HG03280 (cell line): Measurements from ENCODE around the gene PRKCD.

Source experiments
- ATAC-seq: cut with Tn5 transposase; IDR thresholded peaks from one replicate; pipeline ENCODE4 v1.9.1; 2021; ENCODE audit warnings: mild to moderate bottlenecking, moderate library complexity; ENCODE audit not compliant: unreplicated experiment

Gene PRKCD

DNA sequence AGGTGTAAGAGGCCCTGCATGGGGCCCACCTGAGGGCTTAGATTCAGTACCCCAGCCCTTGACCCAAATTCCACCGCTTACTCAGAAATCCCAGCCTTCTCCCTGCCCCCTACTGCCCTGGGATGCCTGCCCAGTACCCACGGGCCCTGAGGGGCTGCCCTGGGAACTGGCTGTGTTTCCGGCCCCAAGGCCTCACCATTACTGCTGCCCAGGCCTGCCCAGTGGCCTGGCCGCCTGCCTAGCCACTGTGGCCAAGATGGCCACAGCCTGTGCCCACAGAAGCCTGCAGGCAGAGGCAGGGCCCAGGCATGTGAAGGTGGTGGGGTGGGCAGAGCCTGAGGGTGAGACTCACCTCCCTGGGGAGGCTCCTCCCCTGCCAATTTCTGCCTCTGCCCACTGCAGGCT lies 6.1 kb upstream of the PRKCD start:
- ATAC-seq, result no peak

DNA sequence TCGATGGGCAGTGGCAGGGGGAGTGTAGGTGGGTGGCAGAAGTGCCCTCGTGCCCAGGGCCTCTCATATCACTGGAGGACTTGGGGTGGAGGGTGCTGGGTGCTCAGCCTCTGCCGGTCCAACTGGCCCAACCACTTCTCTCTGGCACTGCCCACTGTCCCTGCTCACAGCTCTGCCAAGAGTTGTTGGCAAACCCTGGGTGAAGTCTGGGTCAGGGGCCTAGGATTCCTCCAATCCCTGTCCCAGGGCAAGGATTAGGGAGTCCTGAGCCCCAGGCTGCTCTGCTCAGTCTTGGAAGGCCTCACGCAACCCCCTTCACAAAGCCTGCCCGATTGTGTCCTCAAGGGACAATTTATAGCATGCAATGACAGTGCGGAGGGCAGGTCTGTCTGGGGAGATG lies 5.2 kb upstream of the PRKCD start:
- ATAC-seq, result no peak

DNA sequence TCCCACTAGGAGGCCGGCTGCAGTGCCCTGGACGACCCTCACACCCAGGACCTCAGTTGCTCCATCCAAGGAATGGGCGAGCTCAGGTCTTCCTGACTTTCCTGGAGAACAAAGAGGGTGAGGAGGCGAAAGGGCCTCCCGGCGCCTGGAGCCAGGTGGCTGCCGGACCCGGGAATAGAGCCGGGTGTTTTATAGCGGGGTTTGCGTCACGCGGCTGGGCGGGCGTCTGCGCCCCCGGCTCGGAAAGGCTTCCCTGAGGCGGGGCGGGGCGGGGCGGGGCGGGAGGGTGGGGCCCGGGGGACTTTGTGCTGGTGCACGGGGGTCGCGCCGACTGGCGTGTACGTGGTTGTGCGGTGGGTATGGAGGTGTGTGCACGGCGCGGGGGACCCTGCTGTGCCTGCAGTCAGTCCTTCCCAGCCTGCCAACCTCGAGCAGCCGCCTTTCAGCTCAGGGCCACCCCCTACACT lies 4.6 kb upstream of the PRKCD start:
- ATAC-seq, result no peak

DNA sequence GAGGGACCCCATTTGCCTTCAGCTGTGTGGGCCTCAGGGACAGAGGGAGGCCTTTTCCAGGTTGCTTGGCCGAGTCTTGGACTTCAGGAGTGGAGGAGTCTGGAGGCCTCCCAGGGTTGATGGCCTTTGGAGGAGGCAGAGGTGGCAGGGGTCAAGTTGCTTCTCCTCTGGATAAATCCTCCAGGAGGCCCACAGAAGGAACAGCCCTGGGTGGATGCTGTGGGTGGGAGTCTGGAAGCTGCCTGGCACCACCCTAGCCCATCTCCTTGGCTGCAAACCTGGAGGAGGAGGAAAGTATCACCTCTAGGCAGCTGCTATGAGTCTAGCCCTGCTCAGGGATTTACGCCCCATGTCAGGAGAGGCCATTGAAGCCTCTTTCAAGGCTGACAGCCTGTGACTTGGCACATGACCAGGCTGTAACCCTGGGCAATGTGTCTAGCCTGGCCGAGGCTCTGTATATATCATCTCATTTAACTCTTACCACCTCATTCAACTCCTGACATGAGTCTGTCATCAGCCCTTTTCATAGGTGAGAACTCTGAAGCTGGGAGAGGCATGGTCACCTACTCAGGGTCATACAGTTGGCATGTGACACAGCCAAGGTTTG lies 2.9 kb upstream of the PRKCD start:
- ATAC-seq, result no peak

- ATAC-seq, result no peak
Measured at GRCh38 chr3:53158765-53159155, 2.2 kb upstream of the PRKCD start.

- no peak for ATAC-seq
Measured at GRCh38 chr3:53159156-53160060, 1.6 kb upstream of the PRKCD start.

DNA sequence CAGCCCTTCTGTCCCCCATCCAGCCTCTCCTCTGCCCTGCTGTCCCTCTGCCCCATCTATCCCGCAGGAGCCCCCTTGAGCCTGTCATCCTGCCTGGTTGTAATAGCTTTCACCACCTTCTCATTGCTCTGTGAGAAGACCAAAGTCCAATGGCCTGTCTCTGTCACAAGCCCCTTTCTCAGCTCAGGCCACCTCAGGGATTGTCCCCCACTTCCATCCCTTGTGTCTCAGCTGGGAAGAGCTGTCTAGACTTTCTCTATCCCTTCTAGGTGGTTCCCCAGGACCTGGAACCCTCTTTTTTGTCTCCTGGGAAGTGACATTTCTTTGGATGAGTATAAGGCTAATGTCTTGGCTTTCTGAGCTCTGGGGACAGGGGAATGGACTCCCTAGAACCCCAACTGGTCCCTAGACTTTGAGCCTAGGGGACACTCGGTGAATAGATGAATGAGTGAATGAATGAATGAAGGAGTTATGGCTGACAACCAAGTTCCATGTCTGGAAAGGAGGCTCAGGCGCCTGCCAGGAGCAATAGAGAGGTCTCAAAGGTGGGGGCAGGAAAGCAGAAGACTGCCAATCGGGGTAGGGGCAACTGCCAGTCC lies 849 bp upstream of the PRKCD start:
- ATAC-seq, result no peak

DNA sequence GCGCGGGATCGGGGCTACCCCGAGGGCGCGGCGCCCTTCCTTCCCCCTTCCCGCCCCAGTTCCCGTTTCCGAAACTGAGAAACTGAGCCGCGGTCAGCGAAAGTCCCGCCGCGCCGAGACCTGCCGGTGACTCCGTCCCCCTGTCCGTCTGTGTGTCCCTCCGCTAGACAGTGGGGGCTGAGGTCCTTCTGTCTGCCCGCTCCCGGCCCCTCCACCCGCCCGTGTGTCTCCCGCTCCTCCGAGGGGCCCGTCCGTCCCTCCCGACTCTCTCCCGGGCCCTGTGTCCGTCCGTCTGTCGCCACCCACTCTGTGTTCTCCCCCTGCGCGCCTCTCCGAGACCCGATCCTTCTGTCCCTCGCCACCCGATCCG lies 426 bp downstream of the PRKCD start:
- peak; percentile 16 for ATAC-seq

- ATAC-seq, result peak; percentile 31
Measured at GRCh38 chr3:53161820-53162671, 1.0 kb downstream of the PRKCD start.

- no peak for ATAC-seq
Measured at GRCh38 chr3:53162672-53163443, 1.8 kb downstream of the PRKCD start.

DNA sequence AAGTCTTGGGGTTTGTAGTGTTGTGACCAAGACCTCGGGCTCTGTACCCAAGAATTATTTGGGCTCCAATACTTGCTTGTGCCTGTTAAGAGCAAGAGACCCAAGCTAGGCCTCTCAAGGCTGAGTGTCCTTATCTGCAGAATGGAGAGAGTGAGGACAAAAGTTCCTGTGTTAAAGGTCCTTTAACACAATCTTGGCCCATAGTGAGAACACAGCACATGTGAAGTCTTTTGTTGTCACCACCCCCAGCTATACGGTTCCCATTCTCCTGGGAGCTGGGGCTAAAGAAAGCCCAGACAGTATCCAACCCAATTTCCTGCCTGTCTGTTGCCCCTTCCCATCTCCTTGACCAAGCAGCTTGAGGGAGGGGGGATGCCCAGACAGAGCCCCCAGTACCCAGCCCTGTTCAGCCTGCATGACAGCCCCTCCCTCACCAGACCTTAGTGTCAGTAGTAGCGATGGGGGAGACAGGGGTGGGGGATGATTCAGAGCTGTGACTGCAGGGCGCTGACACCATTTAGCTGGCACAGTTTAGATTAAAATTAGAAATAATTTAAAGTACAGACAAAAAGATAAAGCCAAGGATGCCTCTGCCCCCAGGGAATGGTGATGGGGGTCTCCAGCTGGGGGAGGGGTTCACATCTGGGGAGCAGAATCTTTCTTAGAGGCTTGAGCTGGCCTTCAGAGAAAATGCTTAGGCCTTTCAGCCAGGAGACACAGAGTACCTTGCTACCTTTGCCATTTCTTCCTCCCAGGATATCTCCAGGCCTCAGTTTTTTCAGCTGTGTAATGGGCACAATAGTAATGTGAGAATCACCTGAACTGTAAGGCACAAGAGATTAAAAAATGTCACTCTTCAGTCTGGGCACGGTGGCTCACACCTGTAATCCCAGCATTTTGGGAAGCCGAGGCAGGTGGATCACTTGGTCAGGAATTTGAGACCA lies 2.7 kb downstream of the PRKCD start:
- ATAC-seq, result no peak

DNA sequence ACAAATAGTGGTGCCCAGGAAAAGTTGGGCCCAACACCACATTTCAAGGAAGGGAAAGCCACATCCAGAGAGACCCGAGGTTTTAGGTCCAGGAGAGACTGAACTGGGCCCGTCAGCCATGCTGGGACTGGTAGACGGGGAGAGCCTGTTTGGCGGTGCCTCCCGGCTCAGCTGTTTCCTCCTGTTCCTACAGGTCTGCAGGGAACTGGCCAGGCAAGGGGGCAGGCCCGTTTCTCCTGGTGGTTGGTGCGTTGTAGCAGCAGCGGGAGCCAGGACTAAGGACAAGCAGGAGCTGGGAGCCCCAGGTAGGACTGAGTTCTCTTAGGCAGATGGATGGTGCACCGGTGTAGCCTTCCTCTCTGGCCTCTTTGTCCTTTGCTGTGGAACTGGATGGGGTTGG lies 3.9 kb downstream of the PRKCD start:
- no peak for ATAC-seq

DNA sequence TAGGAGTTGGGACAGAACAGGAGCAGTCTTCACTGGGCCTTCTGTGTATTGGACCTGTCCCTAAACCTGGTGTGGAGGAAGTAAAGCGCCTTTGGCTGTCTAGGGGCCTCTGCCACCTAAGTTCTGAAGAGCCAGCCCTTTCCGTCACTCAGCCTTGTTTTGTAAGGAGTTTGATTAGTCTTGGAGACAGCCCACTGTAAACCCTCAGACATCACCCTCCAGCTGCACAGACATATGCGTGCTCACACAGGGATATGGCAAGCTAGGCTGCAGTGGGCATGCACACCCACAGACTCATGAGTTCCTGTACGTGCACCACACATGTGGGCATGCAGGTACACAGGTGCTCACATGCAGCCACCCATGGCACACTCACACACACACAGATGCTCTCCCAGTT lies 5.2 kb downstream of the PRKCD start:
- ATAC-seq, result no peak

DNA sequence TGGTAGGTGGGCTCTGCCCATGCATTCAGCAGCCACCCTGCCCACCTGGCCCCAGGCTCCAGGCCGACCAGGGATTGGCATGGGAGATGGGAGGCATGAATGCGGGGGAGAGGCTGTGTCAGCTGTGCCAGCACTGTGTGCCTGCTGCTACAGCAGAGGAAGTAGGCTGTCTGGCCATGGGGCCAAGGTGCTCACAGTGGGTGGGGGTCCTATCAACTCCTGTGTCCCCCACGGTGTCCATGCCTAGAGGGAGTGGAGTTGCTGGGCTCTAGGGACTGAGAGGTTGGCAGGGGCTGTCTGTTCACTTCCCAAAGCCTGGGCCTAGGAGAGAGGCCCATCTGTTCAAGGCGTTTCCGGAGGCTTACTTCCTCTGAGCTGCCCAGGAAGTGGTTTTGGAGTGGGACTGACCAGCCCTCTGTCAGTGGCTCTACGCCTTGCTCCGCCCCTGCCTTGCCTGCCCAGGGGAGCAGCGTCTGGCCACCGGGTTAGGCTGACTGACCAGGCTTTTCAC lies 5.8 kb downstream of the PRKCD start:
- ATAC-seq, result no peak

DNA sequence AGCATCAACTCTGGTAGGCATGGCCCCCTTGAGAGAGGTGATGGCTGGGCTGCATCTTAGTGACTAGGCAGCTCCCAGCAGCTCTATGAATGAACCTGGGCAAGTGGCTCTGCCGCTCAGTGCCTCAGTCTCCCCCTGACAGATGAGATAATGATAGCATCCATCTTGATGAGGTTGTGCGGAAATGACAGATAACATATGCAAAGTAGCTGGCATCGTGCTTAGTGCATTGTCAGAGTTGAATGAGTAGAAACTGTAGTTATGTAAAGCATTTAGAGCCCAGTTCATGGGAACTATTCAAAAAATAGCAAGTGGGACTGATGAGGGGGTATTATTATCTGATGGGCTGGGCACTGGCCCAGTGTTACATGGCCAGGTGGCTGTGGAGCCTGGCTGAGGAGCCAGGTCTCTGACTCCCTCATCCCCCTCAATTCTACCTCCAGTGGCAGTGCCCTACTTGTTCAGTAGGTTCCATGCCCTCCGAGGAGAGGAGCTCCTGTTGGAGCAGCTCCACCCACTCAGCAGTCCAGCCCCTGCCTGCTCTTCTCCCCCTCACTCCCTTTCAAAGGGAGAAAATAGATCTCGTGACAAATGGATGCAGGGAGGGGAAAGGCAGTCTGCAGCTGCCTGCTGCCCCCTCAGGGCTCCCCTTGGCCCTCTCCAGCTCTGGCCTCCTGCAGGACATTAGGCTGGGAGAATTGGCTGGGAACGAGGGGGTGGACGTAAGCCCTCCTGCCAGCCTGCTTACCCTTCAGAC lies 6.6 kb downstream of the PRKCD start:
- no peak for ATAC-seq

DNA sequence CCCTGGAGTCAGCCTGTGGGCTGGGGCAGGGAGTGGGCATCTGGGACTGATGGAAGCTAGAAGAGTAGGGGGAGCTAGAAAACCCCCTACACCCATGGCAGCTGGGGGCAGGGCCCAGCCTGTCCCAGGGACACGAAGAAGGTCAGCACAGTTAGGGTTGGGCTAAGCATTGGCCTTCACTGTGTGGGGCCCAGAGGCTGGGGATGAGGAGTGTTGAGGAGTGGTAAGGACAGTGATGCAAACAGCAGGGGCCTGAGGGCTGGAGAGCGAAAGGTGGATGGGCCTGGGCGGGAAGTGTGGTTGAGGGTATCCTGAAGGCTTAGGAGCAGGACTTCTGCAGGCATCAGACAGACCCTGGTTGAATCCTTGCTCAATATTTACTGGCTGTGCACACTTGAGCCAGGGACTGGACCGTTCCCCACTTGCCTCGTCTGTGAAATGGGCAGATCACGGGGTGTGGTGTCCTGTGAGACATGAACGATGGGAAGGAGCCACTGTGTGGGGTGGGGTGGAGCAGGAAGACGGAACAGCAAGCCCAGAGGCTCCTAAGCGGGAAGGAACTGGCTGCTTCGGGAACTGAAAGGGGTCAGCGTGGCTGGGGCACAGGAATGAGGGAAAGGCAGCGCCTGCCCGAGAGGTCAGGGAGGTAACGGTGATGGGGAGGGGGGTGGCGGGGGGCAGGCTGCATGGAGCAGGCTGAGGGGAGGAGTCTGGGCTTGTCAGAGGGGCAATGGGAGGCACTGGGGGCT lies 7.3 kb downstream of the PRKCD start:
- no peak for ATAC-seq

GRCh38 chr3:53169045-53169831 lies 8.2 kb downstream of the PRKCD start:
- no peak for ATAC-seq
